ENCODE measurements around the gene PLEKHM2.

PLEKHM2 gene

DNA sequence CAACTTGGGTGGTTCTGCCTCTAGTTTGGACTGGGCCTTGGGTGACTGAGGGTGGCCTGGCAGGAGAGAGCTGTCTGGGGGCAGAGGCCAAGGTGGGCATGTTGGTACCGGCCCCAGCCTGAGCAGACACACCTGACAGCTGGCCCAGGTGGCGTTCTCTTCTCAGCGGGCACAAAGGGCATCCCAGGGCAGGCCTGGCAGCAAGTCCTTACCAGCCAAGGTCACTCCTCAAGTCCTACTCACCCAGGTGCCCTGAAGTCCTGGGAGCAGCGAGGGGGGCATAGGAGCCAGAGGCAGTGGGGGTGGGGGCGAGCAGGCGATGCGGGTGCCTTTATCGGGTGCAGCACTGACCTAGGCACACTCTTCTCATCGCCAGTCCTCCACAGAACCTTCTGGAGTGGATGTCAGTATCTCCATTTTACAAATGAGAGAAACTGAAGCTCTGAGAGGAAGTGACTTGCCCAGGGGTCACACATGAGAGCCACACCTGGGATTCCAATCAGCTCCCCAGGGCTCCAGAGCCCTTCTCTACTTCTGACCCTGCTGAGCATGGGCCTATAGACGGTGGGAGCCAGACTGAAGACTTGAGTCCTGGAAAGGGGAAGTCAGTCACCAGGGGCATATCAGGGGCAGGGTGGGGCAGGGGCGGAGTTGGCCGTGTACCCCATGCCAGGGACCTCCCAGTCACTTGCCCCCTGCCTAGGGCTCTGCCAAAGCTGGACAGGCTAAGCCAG lies 51.4 kb downstream of the PLEKHM2 start:
- ATAC-seq, result no peak

DNA sequence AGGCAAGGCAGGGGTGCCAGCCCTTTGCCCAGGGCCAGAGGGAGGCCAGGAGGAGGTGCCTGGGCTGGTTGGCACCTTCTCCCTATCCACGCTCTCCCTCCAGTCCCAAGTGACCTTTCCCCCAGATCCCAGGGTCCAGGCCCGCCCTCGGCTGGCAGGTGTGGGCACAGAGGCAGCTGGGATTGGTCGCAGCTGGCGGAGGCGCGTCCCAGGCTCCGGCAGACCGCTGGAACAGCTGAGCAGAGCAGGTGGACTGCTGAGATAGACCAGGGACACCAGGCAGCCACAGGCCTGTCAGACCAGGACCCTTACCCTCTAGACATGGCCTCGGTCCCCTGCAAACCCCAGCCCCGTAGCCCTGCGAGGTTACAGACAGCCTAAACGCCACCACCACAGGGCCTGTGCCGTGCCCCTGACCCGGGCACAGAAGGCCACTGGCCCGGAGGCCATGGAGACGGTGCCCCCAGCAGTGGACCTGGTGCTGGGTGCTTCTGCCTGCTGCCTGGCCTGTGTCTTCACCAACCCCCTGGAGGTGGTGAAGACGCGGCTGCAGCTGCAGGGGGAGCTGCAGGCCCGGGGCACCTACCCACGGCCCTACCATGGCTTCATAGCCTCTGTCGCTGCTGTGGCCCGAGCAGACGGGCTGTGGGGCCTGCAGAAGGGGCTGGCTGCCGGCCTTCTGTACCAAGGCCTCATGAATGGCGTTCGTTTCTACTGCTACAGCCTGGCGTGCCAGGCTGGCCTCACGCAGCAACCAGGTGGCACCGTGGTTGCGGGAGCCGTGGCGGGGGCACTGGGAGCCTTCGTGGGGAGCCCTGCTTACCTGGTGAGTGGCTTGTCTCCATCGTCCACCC lies 52.1 kb downstream of the PLEKHM2 start, which contains the start of gene SLC25A34:
Gene SLC25A34 (plus strand): TSS at position 221 of the 854 bp plus-strand sequence. CDS start 228 bp downstream, at position 449.
- TF ChIP-seq ZNF70 (CRISPR knock-in tag; IDR thresholded peaks at IDR 0.05), result no peak
- TF ChIP-seq ESRRG (CRISPR knock-in tag; IDR thresholded peaks at IDR 0.05), result no peak
- TF ChIP-seq GLIS3 (CRISPR knock-in tag; IDR thresholded peaks at IDR 0.05), result no peak
- TF ChIP-seq ARNTL (CRISPR knock-in tag; IDR thresholded peaks at IDR 0.05; ENCODE audit: borderline replicate concordance, low read depth), result no peak
- TF ChIP-seq SNAI2 (CRISPR knock-in tag; IDR thresholded peaks at IDR 0.05), result no peak
- no peak for TF ChIP-seq ZNF565 (CRISPR knock-in tag; conservative IDR thresholded peaks at IDR 0.05; ENCODE audit: low read depth)
- TF ChIP-seq TOX (CRISPR knock-in tag; IDR thresholded peaks at IDR 0.05; ENCODE audit: borderline replicate concordance), result no peak
- no peak for TF ChIP-seq CSDC2 (CRISPR knock-in tag; IDR thresholded peaks at IDR 0.05)
- TF ChIP-seq POU6F1 (CRISPR knock-in tag; IDR thresholded peaks at IDR 0.05; ENCODE audit: borderline replicate concordance, low read depth), result no peak
- TF ChIP-seq, protein P1, sequence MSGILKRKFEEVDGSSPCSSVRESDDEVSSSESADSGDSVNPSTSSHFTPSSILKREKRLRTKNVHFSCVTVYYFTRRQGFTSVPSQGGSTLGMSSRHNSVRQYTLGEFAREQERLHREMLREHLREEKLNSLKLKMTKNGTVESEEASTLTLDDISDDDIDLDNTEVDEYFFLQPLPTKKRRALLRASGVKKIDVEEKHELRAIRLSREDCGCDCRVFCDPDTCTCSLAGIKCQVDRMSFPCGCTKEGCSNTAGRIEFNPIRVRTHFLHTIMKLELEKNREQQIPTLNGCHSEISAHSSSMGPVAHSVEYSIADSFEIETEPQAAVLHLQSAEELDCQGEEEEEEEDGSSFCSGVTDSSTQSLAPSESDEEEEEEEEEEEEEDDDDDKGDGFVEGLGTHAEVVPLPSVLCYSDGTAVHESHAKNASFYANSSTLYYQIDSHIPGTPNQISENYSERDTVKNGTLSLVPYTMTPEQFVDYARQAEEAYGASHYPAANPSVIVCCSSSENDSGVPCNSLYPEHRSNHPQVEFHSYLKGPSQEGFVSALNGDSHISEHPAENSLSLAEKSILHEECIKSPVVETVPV (CRISPR knock-in tag; IDR thresholded peaks at IDR 0.05), result no peak
- no peak for TF ChIP-seq PPARA (CRISPR knock-in tag; IDR thresholded peaks at IDR 0.05; ENCODE audit: borderline replicate concordance)
- TF ChIP-seq ZFP30 (CRISPR knock-in tag; IDR thresholded peaks at IDR 0.05), result no peak
- TF ChIP-seq ISL1 (CRISPR knock-in tag; IDR thresholded peaks at IDR 0.05), result no peak
- no peak for TF ChIP-seq RARB (CRISPR knock-in tag; IDR thresholded peaks at IDR 0.05)
- TF ChIP-seq ZC3H10 (CRISPR knock-in tag; IDR thresholded peaks at IDR 0.05), result no peak
- no peak for TF ChIP-seq ZFP3 (CRISPR knock-in tag; IDR thresholded peaks at IDR 0.05)
- no peak for TF ChIP-seq OSR1 (CRISPR knock-in tag; IDR thresholded peaks at IDR 0.05)
- TF ChIP-seq, protein P2, sequence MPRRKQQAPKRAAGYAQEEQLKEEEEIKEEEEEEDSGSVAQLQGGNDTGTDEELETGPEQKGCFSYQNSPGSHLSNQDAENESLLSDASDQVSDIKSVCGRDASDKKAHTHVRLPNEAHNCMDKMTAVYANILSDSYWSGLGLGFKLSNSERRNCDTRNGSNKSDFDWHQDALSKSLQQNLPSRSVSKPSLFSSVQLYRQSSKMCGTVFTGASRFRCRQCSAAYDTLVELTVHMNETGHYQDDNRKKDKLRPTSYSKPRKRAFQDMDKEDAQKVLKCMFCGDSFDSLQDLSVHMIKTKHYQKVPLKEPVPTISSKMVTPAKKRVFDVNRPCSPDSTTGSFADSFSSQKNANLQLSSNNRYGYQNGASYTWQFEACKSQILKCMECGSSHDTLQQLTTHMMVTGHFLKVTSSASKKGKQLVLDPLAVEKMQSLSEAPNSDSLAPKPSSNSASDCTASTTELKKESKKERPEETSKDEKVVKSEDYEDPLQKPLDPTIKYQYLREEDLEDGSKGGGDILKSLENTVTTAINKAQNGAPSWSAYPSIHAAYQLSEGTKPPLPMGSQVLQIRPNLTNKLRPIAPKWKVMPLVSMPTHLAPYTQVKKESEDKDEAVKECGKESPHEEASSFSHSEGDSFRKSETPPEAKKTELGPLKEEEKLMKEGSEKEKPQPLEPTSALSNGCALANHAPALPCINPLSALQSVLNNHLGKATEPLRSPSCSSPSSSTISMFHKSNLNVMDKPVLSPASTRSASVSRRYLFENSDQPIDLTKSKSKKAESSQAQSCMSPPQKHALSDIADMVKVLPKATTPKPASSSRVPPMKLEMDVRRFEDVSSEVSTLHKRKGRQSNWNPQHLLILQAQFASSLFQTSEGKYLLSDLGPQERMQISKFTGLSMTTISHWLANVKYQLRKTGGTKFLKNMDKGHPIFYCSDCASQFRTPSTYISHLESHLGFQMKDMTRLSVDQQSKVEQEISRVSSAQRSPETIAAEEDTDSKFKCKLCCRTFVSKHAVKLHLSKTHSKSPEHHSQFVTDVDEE (CRISPR knock-in tag; IDR thresholded peaks at IDR 0.05), result no peak
- TF ChIP-seq ZNF8 (CRISPR knock-in tag; IDR thresholded peaks at IDR 0.05), result no peak
- ATAC-seq, result no peak

More for the DNA sequence above, 51.4 kb downstream of the PLEKHM2 start:
- no peak for TF ChIP-seq ZNF70 (CRISPR knock-in tag; IDR thresholded peaks at IDR 0.05)
- TF ChIP-seq, protein P1 (CRISPR knock-in tag; IDR thresholded peaks at IDR 0.05), result no peak
- TF ChIP-seq RARB (CRISPR knock-in tag; IDR thresholded peaks at IDR 0.05), result no peak

DNA sequence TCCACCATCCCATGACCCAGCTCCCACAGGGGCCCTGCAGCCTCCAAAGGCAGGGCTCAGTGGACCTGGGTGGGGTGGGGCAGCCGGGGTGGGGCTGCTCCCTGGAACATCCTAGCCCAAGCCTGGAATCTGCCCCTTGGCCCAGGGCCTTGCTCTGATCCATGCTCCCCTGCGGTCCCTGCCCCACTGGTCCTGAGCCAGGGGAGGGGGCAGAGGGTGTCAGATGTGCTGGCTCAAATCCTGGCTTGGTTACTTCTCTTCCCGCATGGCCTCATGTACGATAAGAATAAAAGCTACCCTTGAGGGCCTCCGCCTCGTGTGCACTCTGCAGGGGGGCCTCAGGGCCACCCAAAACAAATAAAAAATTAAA lies 52.8 kb downstream of the PLEKHM2 start:
- TF ChIP-seq ZFP30 (CRISPR knock-in tag; IDR thresholded peaks at IDR 0.05) (no peak), PPARA (CRISPR knock-in tag; IDR thresholded peaks at IDR 0.05; ENCODE audit: borderline replicate concordance) (no peak), ZNF70 (CRISPR knock-in tag; IDR thresholded peaks at IDR 0.05) (no peak), ARNTL (CRISPR knock-in tag; IDR thresholded peaks at IDR 0.05; ENCODE audit: borderline replicate concordance, low read depth) (no peak)

More for the DNA sequence above, 52.8 kb downstream of the PLEKHM2 start:
- ATAC-seq, result no peak
